GM04504 (cell line): ENCODE data around the gene ERC1.
A peak's percentile ranks its signal among the peaks of the same experiment; 100 is the strongest.
"Not testable (repeated sequence)": the region's sequence is repeated elsewhere in the genome, so short reads cannot be mapped to it uniquely, and the experiment has no call there.

Experiments used
- DNase-seq: peaks from one replicate; pipeline ENCODE4 v3.0.0-alpha.2; 2012; ENCODE audit warnings: low read depth

Gene ERC1

DNA sequence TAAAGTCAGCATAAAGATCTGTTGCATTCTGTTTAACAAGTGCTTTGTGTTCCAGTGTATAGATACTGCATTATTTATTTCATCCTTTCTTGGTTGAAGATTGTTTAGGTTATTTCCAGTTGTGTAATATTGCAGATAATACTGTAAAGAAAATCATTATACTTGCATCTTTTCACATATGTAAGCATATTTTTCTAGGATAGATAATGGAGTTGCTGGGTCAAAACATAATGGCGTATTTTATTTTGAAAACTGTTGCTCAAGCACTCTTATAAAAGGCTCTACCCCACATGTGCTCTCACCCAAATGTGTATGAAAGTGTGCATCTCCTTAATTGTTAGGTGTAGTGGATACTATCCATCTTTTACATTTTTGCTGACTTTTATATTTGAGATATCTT is 329.0 kb downstream of the ERC1 start:
- no peak for DNase-seq

DNA sequence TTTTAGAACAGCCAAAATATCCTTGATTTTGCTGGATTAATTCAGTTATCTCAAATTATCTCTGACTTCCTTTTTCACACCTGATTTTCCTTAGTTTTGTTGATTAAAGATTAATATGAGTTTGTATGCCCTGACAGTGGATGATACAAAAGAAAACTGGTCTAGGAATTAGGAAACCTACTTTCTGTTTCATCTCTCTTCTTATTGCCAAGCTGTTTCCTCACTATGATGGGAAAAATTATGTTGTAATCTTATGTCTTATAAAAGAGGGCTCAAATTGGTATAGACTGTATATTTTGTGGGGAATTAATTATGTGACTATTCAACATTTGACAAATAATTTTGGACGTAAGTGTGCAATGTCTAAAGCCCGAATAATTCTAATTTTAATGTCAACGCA is 331.8 kb downstream of the ERC1 start:
- no peak for DNase-seq

DNA sequence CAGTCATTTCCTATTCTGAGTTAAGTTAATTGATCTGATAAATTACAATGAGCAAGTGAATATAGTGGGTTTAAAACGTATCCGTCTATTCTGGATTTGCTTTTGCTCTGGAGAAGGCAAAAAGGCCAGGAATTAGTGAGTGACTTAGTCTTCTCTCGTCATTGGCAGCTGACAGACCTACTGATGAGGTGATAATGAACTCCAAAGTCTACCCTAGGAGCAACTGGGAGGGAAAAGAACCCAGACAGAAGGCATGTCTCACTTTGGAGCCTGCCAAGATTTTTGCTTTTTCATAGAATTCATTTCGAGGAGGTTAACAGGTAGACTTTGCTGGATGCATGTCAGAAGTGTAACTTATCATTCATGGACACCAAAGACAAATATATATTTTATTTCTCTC is 333.1 kb downstream of the ERC1 start:
- DNase-seq: no peak

DNA sequence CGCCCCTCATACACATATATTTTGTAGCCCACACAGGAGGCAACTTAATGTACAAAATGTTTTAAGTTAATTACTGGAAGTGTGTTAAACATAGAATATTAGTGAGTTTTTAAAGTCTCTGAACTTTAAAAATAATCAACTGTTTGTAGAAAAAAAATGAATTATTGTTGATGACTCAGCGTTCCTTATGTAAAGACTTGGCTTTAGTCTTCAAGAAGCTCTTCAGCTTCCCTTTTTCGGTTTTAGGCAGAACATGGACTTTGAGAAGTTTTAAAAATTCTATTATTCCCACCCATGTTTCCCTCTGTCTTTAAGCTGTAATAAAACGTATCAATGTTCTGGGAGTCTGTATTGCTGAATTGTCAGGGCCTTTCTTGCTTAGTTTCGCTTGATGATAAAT is 333.9 kb downstream of the ERC1 start:
- no peak for DNase-seq

DNA sequence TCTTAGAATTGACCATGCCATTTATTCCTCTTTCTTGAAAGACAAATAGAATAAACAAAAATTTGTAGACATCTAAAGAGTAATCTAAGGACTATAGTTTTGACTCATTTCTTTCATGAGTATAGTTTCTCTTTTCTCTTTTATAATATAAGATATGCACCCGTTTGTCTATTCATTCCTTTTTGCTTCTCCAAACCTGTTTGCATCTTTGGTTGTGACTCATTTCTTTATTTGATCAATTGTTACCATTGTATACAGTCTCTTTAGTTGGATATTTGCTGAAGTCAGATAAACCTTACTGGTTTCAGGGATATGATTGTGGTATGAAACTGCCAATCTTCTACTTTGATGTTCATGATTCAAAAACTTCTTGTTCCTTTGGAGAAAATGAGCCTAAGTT is 334.6 kb downstream of the ERC1 start:
- no peak for DNase-seq

DNA sequence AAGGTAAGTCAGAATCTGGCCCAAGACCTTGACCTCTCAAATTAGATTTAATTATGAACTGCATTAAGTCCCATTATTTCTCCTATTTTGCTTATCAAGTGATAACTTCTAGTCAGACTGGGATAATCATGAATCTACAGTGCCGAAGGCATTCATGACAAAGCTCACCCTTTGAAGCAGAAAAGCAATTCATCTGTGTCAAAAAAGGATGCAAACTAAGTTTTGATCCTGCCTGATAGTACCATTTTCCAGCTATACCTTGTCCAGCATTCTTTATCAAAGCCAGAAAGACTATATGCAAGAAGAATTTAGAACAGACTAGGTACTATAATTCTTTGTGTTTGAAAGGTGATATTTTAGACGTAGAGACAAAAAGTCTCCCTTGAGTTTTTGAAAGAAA is 335.2 kb downstream of the ERC1 start:
- no peak for DNase-seq

DNA sequence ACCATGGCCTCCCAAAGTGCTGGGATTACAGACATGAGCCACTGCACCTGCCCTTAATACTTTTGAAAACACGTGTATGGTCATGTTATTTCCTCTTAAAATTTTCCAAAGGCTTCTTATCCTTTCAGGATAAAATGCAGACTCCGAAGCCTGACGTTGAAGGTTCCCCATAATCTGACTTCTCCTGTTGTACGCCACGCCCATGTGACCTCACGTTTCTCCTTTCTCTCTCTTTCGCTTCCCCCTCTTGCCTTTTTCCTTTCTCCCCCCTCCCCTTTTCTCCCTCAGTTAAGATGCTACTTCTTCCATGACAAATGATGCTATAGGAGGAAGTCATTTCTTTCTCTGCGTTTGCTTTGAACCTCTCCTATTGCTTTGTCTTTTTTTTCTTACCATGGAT is 337.4 kb downstream of the ERC1 start:
- DNase-seq: no peak

DNA sequence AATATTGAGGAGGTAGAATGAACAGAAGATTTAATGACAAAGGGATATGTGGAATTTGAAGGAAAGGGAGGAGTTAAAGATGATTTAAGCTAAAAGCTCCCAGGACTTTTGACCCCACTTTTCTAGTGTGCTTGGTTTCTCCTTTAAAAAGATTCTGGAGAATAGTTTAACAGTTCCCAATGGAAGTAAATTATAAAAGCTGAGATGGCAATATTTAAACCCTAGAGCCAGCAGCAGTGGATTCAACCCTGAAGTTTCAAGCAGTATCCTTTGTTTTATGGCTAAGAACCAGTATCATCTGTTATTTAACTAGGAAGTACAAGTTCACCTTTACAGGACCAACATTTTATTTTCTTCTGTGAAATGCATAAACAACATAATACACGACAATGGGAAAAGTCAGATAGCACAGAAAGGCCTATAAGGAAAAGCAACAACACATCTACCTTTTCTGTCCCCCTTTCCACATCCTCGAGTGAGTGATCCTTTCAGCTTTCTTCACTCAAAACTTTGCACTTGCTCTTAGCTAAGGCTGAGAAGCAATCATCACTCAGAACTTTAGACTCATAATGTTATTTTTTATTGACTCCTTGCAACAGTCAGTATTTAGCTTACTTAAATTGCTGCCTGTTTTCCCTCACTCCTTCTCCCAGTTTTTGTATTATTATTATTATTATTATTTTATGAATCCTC is 338.9 kb downstream of the ERC1 start:
- no peak for DNase-seq

DNA sequence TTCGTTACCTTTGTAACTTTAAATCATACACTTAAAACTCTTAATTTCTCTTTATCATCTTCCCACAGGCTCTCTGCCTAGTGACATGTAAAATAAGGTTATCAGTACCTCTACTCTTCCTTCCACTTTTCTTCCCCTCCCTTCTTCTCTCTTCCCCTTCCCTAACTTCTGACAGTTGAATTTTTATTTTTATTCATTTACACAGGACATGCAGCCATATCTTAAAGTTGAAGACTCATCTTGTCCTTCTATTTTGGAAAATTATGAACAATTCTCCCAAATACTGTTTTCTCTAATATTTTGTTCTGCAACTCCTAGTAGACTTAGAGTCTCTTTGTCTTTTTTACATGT is 339.4 kb downstream of the ERC1 start:
- DNase-seq: no peak

DNA sequence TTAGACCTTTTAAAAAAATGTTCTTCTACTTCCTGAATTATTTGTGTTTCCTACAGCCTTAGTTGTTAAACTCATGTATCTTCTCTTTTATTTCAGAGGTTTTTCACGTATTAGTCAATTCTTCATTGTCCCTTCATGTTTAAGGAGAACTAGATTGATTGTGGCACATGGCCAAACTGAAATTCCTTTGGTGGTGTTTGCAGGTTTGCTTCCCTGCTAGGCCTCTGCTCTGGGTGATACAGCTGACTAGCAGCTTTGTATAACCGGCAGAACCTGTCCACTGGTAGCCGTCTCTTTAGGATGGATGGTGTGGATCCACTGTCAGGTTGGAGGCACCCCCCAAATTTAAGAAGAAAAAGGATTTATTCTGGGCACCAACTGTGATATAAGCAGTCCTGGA is 341.3 kb downstream of the ERC1 start:
- DNase-seq: no peak

DNA sequence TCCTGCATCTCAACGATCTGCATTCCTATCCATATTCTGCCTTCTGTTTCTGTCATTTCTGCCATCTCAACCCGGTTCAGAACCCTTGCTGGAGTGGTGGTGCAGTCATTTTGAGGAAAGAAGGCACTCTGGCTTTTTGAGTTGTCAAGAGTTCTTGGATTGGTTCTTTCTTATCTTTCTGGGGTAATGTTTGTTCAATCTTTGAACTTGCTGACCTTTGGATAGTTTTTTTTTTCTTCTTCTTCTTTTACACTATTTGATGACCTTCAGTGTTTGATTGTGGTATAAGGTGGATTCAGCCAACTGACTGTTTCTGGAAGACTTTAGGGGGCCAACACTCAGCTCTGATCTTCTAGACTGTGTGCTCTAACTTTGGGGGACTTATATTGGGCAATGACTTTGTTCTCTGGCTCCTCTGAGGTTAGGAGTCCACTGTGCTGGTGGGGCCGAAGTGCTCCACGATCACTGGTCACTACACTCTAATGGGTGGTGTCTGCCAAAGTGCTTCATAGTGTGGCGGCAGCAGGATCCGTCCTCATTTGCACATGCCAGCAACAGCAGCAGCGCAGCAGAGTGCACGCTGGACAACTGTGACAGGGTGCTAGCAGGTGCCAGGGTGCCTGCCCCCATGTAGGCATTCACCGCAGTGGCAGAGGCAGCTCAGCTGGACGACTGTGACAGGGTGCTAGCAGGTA is 347.6 kb downstream of the ERC1 start:
- DNase-seq: no peak

DNA sequence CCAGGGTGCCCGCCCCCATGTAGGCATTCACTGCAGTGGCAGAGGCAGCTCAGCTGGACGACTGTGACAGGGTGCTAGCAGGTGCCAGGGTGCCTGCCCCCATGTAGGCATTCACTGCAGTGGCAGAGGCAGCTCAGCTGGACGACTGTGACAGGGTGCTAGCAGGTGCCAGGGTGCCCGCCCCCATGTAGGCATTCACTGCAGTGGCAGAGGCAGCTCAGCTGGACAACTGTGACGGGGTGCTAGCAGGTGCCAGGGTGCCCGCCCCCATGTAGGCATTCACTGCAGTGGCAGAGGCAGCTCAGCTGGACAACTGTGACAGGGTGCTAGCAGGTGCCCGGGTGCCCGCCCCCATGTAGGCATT is 348.1 kb downstream of the ERC1 start:
- DNase-seq: not testable (repeated sequence)

DNA sequence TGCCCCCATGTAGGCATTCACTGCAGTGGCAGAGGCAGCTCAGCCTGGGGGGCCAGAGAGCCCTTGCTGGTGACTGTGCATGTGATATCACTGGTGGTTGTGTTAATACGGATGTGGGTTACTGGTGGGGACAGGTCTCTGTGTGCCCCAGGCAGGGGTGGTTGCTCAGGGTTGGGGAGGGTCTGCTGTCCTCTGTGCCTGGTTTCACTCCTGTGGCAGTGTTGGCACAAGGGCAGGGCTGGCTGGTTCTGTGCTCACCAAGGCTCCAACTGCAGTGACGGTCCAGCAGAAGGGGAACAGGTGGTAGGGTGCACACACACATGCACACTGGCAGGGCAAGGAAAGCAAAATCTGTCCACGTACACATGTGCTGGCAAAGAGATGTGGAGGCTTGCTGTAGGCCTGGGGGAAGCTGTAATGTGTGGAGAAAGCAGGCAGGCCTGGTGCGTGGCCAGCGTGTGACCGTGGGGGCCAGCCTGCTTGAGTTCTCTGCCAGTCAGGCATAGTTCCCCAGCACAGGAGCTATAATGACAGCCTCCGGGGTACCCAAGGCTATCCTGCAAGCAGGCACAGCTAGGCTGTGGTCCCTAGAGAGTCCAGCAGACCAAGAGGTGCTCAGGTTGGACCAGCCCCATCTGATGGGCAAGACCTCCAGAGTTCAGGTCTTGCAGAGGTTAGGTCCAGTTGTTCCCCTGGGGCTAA is 348.7 kb downstream of the ERC1 start:
- DNase-seq: no peak

DNA sequence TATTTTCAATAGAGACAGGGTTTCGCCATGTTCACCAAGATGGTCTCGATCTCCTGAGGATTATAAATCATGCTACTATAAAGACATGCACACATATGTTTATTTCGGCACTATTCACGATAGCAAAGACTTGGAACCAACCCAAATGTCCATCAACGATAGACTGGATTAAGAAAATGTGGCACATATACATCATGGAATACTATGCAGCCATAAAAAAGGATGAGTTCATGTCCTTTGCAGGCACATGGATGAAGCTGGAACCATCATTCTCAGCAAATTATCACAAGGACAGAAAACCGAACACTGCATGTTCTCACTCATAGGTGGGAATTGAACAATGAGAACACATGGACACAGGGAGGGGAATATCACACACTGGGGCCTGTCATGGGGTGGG is 350.2 kb downstream of the ERC1 start:
- DNase-seq: not testable (repeated sequence)

DNA sequence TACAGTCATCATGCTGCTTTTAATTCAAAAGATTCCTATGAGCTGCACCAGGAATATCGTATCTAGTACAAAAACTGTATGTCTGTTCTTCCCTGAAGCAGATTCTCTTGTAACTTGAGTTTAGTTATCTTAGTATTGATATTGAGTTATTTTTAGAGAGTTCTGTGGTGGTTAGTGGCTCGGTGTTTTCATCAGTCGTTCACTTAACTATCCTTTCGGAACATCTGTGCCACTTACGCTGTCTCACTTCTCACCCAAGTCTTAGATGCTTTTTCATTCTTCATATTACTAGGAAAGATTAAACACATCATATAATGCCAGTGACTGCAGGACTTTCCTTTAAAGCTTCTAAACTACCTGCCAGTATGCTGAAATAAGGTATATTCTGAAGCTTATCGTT is 352.4 kb downstream of the ERC1 start:
- DNase-seq: no peak

DNA sequence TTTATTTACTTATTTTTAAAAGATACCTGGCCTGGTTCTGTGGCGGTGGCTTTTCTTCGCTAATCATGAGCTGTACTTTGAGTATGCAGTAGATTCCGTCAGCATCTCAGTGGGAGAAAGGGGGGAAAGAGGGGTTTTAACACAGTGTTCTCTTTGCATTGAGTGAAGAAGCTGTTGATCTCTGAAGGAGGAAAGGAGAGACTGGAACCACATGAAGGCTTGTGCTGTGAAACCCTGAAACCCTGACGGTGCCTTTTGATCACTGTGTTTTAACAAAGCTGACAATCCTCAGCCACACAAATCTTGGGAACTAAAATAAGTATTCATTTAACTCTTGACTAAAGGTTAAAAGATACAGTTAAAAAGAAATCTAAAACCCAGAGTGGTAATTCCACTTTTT is 353.2 kb downstream of the ERC1 start:
- DNase-seq: no peak

DNA sequence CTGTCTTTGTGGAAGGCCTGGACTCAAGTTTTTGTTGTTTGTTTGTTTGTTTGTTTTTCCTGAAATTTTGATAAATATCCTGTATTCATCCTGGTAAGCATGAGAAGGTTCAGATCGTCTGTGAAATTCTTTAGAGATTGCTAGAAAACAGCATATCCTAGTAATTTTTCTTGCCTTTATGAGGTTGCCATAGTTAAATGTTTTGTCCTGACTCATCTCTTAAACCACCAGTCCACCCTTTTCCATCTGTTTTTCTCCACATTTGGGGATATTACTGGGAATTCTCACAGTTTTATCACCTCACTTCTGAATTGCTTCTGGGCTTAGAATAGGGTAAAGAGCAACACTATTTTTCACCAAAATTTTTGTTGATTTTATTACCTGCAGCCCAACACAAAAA is 355.1 kb downstream of the ERC1 start:
- DNase-seq: peak; percentile 72

DNA sequence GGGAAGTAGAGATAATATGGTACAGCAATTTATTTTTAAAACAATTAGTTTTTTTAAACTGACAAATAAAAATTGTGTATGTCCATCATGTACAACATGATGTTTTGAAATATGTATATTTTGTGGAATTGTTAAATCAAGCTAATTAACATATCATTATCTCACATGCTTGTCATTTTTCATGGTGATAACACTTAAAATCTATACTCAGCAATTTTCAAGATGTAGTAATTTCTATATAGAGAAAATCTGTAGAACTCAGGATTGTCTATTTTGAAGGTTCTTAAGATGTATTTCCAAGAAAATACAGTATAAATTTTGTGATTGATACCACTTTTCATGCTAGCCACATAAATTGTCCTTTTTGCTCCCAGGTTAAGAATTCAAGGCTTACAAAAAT is 356.3 kb downstream of the ERC1 start:
- no peak for DNase-seq

DNA sequence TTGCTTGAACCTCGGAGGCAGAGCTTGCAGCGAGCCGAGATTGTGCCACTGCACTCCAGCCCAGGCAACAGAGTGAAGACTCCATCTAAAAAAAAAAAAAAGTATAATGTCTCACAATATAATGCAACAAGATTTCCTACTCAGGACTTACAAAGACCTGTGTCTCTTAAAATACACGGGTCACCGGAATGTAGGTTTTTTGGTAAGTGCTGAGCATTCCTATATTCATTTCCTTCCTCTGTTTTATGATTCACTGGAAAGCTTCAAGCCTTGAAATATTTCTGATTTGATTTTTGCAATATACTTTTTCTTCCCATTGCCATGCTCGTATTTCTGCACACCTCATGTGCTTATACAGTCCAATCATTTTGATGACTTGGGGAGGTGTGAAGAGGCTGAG is 357.6 kb downstream of the ERC1 start:
- DNase-seq: no peak

DNA sequence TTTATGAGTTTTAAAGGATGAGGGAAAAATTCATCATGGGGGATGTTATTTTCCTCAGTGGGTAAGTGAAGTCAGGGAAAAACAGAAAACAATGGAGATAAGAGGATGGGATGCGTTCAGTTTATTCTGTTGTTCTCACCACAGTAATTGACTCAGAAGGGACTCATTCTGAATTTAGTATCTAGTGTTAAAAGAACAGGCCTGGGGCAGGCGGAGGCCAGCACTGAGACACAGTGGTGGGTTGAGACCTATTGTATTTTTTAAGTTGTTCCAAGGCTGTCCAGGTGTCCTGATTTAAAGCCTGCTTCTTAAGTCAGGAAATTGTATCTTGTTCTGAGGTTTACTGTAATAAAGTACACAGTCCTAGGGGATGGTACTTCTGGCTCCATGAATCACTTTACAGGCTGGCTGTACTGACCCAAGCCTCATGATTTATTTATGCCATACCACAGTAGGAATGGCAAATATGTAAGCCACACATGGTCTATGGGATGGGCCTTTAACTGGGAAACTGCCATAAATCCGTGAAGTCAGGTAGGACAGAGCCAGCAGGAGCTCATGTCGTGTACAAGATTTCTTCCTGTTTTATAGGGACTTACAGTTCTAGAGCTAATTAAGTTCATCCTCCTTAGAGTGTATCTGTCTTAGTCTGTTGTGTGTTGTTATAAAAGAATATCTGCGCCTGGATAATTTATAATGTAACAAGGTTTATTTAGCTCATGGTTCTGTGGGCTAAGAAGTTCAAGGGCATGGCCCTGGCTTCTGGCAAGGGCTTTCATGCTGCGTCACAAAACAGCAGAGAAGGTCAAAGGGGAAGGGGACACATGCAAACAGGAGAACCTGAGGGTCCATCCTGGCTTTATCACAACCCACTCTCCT is 359.3 kb downstream of the ERC1 start:
- peak; percentile 89 for DNase-seq

DNA sequence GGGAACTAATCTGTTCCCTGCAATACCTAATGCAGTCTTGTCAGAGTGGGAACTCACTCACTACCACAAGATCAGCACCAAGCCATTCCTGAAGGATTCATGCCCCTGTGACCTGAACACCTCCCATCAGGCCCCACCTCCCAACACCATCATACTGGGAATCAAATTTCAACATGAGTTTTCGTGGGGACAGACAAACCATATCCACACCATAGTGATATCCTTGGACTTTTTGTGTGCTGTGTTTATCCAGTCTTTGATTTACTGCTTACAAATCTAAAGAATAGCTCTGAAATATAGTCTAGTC is 359.9 kb downstream of the ERC1 start:
- no peak for DNase-seq

DNA sequence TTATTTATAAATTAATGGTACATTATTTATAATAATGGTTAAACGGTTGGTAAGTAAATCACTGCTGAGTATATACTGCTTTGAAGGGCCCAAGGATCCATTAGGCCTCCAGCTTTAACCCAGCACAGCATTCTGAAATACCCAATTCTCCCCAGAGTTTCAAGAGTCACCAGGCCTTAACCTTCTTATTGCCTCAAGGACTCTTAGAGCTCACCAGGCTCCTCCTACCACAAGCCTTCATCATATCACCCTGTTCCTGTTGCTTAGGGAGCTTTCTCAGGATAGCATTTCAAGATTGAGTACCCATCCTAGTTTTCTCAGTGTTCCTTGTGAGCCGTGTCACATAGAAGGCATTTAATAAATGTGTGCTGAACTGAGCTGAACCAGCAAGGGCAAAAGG is 360.9 kb downstream of the ERC1 start:
- DNase-seq: no peak

DNA sequence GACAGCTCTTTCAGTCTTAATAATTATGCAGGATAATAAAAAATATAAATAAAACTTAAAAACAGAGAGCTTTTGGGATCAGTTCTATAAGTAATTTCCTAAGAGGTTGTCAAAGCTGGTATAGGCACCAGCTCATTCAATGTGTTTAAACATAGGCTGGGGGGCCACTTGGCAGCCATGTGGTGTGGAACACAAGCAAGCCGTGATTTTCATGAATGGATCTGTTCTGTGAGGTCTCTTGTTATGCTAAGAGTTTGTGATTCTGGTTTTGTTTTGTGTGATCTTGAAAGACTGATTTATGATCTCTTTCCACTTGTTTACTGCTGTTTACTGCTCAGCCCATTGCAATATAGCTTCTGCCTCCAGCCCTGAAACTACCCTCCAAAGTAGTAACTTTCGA is 362.4 kb downstream of the ERC1 start:
- no peak for DNase-seq
